Daoy (cell line): ENCODE results near the gene DELE1. TPM values are rescaled to one million over a fixed set of nuclear protein-coding genes. Genes with fewer than 3 reads are reported as not detected.
A peak's percentile ranks its signal among the peaks of the same experiment; 100 is the strongest.

Experiments
- DNase-seq: peaks from one replicate; pipeline ENCODE4 v3.0.0-alpha.2; 2015; ENCODE audit warnings: low read depth
- total RNA-seq: library from RNA; depleted of rRNA; stranded (reverse); fragments of >200 nt; shearing (Covaris generic); gene quantifications from 2 replicates; pipeline ENCODE4 v1.2.3, GENCODE V29; 2014; rRNA removed

DELE1 gene, protein sequence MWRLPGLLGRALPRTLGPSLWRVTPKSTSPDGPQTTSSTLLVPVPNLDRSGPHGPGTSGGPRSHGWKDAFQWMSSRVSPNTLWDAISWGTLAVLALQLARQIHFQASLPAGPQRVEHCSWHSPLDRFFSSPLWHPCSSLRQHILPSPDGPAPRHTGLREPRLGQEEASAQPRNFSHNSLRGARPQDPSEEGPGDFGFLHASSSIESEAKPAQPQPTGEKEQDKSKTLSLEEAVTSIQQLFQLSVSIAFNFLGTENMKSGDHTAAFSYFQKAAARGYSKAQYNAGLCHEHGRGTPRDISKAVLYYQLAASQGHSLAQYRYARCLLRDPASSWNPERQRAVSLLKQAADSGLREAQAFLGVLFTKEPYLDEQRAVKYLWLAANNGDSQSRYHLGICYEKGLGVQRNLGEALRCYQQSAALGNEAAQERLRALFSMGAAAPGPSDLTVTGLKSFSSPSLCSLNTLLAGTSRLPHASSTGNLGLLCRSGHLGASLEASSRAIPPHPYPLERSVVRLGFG
- 40.5 and 52.2 TPM in 2 replicates for total RNA-seq

DNA sequence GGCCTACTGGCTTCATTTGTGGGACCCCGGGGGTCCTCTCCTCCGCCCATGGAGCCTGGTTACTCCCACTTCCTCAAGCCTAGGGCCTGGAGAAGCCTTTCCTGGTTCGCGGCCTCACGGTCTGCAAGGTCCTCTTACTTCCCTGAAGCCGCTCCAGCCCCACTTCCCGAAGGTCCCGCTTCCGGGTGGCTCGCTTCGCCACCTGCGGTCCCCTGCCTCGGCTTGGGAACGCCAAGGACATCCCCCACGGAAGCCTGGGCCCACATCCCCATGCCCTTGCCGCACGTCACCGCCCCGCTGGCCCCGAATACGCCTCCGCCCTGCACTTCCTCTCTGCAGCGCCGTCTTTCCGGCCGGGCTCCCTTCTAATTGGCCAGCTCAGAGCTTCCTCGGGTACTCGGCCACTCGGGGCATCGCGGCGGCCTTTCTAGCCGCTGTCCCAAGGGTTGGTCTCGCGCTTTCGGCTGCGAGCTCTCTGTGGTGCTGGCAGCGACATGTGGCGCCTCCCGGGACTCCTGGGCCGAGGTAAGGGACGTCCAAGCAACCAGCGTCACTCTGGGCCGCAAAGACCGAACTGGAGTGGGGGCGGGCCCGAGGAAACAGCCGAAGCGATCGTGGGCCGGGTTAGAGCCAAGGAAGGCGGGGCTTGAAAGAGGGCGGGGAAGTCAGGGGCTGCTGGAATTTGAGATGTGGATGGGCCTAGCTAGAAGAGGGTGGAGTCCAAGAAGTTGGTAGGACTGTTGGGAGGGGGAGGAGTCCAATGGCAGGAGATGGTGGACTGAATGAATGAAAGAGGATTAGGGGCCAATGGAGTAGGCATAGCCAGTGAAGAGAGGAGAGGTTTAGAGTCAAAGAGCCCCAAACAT is at the start of gene DELE1:
Gene DELE1, plus strand, starts transcription at position 424 of the 866 bp plus-strand sequence. Its CDS starts 71 bp downstream, at position 495.
- DNase-seq = peak; percentile 97

DNA sequence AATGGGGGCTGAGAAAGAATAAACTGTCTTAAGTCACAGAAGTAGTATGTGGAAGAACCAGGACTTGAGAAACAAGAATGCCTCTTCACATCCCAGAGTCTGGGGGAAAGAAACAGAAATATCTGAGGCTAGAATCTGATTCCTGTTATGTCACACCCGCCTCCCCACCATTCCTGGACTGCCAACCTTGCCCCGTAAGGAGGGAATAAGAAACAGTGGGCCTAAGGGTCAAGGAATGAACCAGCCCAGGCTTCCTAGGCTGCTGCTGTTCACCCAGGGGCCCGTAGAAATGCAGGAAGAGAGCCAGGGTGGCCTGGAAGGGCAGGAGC is 49.8 kb upstream of the DELE1 start:
- no peak for DNase-seq

DNA sequence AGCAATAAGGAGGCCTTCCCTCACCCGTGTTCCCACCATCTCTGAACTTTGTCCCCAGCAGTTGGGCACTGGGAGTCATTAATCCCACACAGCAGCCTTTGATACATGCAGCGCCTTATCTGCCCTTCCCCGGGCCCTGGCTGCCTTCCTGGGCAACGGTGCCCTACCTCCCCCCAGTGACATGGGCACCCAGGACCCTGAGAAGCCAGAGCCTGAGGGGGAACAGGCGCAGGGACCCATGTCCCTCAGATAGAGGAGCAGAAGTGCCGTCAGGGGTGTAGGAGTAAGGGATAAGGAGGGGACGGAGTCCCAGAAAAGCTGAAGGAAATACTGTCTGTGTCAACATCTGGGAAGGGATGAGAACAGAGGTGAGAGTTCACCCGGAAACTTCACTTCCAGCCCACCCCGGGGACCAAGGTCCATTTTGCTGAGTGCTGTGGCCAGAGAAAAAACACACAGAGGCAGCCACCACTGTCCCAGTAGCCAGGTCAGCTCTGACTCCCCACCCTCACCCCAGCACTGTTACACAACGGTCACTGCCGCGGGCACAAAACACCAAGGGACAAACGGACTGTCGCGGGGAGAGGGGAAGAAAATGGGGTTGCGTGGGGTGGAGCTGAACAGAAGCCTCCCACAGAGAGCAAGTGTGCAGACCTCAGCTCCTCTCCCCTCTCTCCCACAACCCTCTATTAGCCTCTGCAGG is 49.3 kb upstream of the DELE1 start:
- no peak for DNase-seq

DNA sequence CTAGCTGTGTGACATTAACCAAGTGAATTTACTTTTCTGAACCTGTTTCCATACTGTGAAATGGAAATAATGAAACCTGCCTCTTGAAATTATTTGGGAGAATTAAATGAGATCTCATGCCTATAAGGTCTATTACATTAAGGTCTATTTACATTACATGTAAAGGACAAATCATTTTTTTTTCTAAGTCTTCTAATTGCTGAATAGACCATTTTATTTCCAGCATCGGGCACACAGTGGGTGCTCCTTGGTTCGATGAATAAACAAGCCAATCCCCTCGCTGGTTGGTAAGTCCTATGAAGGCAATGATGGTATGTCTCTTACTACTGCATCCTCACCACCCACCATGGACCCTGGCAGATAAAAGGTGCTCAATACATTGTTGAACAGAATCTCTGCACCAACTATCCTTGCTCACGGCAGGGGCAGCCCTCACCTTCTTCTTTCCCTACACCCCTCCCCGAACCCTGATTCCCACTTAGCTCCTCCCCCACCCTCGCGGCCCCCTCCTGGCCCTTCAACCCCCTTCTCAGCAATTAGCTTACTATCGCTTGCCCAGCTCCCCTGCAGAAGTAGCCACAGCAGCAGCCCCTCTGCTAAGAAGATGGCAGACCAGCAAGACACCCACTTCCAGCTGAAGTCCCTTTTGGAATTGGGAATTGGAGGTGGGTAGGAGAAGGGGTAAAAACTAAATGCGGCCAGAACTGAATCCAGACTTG is 48.5 kb upstream of the DELE1 start:
- DNase-seq = no peak

DNA sequence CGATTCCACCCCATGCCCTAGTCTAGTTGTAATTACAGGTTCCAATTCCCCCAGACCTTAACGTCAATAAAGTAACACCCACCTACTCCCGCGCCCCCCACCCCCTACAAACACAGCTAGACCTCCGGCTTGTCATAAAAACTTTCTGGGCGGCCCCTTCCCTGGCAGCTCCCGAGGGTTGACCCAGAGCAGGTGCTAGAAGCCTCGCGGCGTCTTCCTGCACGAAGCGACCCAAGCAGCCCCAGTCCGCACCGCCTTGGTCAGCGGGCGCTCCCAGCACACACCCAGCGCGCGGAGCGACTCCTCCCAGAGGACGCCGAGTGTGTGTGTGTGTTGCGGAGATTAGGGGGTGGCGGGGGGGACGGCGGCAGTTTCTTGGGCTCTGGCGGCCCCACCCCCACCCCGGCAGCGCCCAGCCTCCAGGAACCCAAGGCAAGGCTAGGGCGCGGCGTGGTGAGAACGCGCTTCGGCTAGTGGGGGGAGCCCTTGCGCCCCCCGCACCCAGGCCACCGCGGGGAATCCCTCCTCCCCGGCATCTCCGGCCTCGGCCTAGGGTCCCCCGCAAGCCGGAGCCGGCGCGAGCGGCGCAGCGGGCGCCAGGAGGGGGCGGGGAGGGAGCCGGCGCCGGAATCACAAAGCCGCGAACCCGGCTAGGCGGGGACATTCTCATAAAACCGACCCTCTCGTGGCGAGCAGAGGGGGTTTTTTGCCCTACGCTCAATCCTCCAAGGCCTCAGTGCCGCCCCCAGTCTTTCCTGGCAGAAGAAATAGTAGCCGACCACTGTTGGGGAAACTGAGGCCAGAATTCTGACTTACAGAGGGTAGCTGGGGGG is 47.7 kb upstream of the DELE1 start:
- no peak for DNase-seq

DNA sequence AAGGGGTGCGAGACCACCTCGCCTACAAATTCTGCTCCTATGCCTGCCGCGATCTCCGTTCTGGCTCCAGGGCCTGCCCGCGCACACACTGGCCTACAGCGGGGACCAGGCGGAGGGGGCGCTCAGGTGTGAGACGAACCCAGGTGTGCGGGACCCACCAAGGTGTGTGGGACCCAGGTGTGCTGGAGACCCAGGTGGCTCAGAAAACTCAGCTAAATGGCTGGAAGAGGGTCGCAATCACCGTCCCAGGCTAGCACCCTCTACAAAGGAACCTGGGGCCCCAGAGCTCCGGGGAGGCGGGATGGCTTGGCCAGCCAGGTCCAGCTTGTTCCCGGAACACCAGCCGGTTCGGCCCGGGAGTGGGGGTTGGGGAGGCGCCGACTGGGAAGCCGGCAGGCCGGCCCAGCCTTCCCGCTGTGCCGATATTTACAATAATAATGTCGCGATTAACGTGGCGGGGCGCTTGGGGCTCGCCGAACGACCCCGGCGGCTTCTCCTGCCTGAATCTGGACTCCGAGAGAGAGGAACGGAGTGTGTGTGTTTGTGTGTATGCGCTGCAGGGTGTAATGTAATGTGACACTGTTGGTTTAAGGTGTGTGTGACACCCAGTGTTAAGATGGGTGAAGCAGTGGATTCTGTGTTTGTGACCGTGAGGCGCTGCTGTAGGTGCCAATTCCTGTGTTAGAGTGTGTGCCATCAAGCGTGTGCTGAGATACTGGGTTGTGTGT is 46.9 kb upstream of the DELE1 start:
- DNase-seq = no peak

DNA sequence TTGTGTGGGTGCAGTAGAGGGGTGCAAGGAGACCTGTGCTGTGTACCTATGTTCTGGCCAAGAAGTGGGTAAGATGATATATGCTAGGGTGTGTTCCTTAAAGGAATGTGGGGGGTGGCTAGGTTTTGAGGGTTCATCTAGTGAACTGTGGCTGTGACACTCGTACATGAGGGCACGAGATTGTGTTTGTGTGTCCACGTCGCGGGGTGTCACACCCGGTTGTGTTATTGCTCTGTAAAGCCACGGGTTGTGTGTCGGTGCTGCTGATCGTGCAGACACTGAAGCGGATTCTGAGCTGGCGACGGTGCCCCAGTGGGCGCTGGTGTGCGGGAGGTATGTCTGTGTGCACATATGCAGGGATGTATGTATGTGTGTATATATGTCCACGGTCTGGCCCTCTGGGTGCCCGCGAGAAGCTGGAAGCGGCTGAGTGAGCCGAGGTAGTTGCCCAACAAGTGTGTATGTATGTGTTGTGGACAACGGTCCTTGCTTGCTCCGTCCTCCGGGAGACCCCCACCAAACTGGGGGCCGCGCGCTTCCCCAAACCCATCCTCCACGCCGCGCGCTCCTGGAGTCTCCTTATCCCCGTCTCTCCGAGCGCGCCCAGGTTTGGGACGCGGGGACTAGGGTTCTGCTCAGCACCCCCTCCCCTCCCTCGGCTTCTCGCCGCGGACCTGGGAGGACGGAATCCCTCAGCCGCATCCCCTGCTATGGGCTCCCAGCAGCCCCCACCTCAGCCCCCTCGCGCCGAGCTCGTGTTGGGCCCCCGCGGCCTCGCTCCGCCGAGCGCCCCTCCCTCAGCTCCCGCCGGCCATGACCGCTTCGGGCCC is 46.1 kb upstream of the DELE1 start:
- DNase-seq = peak; percentile 48

DNA sequence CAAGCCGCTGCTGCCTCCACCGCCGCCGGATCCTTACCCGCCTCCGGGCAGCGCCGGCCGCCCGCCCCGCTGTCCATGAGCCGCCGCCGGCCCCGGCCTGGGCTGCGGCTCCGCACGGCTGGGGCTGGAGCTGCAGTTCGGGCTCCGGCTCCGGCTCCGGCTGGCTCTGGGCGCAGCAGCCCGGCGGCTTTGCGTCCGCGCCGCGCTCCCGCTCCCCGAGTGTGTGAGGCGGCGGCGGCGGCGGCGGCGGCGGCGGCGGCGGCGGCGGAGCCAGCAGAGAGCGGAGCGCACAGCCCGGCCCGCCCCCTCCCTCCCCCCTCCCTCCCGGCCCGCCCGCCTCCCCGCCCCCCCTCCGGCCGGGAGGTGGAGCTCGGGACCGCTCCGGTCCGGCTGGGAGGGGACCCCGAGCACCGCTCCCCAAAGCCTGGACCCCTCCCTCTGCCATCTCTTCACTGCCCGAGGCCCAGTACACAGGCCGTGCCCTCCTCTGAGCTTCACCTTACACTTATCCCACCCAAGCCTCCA is 45.4 kb upstream of the DELE1 start, which contains the start of gene PCDH1:
Gene PCDH1, minus strand, starts transcription at position 225 of the 525 bp plus-strand sequence. Its CDS starts 148 bp downstream, at position 77.
- DNase-seq = peak; percentile 59

DNA sequence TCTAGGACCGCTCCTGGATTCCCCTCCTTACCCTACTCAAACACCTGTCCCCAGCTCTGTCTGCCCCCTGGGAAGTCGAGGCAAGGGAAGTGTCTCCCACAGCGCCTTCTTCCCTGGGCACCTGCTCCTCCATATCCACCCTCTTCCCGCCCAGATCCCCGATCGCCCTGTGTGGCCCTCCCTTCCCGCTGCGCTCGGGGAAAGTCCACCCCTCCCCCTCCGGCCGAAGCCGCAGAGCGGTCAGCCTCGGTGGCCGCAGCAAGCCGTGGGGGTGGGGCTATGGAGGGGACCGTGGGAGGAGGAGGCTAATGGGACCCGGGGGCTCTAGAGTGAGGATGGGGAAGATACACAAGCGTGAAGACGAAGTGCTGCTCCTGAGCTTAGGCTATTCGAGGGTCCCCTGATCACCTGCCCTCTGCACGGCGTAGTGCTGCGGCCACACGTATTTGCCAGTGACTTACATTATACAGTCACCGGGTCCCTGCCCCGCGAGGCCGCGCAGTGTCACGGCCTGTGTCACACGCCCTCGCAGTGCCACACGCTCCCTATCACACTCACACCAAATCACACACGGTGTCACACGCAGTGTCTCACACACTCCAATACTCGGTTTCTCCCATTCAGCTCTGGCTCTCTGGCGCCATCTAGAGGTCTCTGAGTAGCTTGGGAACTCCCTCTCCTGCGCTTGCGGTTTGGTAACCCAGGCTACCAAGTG is 44.8 kb upstream of the DELE1 start:
- DNase-seq = peak; percentile 90

DNA sequence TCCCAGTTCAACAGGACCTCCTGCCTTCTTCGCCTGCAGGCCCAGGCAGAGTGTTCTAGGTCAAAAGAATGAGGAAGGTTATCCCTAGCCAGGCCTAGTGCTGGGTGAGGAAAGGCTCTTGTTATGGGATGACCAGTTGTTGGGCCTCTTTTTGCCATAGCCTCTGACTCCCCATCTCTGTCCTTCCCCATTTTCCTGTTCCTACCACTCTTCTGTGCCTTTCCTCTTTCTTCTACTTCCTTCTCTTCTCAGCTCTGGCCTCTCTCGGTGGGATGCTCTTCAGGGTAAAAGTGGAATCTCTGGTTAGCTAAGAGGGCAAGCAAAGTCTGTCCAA is 44.3 kb upstream of the DELE1 start:
- no peak for DNase-seq

DNA sequence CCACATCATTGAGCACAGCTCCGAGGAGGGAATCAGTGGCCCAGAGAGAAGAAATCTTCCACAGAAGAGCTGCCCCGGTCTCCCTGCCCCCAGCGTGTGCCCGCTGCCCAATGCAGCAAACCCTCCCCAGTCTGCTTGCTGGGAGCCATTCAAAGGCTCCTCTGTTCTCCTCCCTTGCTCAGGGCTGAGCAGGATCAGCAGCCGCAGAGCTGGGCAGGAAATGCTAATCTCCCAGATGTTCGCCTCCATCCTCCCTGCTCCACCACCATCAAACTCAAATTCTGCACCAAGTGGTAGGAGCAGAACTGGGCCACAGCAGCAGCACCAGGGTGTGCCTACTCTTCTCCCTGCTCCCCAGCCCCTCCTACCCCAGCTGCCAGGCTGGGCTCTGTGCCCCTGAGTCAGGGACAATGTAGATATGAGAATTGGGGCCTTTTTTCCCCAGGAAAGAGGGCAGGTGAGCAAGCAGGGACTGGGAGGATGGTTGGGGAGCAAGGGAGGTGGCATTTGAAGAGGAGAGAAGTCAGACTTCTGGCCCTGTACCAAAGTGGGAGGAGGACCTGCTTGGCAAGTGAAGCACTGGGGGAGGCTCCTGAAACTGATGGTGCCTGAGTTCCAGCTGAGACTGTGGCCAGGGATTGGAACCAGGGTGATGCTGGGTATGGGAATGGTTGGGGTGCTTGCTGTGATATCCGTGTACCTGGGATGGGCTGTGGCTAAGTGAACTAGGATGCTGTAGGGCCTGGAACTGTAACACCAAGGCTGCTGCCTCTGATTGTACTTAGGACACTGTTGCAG is 43.5 kb upstream of the DELE1 start:
- no peak for DNase-seq

DNA sequence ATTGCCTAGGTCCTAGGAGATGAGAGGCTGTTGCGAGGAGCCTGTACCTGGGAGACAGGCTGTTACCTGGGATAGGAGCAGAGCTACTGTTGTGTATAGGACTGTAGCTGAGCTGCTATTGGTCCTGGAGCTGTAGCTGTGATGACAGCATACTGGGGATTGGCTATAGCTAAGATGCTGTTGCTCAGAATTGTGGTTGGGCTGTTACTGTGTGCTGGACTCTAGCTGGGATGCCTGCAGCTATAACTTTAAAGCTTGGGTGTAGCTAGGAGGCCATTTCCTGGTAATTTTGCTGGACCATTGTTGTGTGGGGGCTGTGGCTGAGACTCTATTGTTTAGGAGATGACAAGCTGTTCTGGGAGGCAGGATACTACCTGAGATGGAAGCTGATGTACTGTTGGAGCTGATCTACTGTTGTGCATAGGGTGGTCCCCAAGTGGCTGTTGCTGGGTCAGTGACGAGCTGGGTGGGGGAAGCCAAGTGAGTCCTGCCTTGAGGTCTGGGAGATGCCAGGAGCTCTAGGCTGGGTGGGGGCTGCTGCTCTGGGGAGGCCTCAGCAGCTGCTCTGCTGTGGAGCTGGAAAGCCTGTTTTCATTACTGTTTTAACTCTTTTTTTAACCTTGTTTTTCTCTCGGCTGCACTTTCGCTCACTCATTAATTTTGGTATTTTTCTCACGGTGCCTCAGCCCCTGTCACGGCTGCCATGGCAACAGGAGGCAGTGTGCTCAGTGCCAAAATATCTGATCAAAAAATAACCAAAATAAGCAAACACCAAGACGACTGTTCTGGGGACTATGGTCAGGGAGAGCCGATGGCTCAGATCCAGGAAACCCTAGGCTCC is 42.5 kb upstream of the DELE1 start:
- no peak for DNase-seq

DNA sequence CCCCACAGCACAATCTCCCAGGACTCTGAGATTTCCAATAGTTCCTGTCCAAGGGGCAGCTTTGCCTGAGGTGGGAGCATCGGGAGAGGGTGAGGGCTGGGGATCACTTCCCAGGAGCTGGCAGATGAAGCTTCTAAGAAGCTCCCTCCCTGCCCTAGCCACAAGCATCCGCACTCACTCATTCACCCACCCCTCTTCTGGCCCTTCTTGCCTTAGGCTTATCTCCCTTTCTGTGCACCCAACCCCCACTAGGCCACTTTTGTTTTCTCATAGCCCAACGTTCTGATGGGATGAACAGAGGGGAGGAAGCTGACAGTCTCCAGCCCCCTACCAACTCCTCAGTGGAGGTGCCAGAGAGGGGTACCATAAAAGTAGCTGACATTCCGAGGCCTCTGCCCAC is 41.8 kb upstream of the DELE1 start:
- DNase-seq = no peak

DNA sequence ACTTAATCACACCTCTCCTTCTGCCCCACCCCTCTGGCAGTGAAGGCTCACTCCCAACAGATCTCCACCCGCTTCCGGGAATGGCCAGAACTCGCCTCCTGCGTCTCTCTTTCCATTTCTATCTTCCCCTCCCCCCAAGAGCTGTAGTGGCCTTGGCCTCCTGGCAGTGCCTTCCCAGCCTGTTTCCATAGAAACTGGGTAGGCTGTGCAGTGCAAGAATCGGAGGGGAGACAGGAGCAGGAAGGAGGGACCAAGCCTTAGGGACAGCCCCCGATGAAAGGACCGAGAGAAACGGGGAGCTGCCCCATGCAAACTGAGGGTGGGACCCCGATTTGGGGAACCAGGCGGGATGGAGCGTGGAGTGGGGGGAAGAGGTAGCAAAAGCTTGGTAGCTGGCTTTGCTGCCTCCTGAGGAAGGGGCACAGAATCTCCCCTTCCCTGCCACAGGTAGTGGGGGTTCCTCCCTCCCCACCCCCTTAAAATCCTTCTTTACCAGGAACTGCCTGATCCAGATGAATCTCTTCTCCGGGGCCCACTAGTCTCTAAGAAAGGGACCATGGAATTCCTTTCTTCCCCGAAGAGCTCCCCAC is 41.0 kb upstream of the DELE1 start:
- no peak for DNase-seq

DNA sequence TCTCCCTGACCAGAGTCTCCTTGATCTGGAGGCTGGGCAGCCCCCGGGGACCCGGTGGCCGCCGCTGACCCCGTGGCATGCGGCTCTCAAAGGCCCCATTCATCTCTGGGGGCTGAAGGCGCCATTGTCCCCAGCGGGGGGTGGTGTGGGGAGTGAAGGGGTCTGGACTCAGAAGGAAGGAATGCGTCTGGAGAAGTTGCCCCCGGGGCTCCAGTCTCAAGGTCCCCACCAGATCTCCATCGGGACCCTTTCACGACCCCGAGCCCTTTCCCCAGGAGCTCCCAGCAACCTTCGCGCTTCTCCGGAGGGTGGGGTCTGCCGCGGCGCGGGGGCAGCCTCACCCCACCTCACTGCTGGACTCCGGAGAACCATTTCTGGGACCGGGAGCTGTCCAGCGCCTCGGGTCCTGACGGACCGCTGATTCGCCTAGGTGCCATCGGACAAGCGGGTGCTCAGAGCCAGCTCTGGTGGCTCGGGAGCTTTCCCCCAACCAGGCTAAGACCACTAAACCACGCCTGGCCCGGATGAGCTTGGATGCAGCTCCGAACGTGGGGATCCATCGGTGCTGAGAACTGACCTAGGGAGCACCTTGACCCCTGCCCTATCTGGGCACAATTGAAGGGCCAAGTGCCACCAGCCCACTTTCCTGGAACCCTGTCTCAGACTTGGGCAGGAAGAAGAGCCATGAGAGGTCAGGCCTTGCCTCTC is 40.3 kb upstream of the DELE1 start:
- peak; percentile 67 for DNase-seq
